Kidney epithelial cell (primary cell): ENCODE measurements around the gene ECPAS. TPM values are rescaled to one million over a fixed set of nuclear protein-coding genes. Genes with fewer than 3 reads are reported as not detected.
"Not testable (repeated sequence)": the region's sequence is repeated elsewhere in the genome, so short reads cannot be mapped to it uniquely, and the experiment has no call there.

Experiments used
- DNase-seq: peaks from one replicate; pipeline ENCODE4 v3.0.0-alpha.2; 2010; ENCODE audit warnings: low read depth
- H3K27me3 ChIP-seq: 2 replicates; pipeline ENCODE4 v1.6.0; 2011; ENCODE audit warnings: low read length; ENCODE audit not compliant: control insufficient read depth, insufficient read depth
- H3K36me3 ChIP-seq: 2 replicates; pipeline ENCODE4 v1.5.1; 2011; ENCODE audit warnings: low read length; ENCODE audit not compliant: control insufficient read depth, insufficient read depth
- H3K4me3 ChIP-seq: 2 replicates; pipeline ENCODE4 v1.5.1; 2011; ENCODE audit warnings: low read depth, mild to moderate bottlenecking, control low read depth, low read length
- total RNA-seq: library from RNA; depleted of rRNA; stranded (reverse); fragments of >200 nt; gene quantifications from 2 replicates; pipeline ENCODE4 v1.2.3, GENCODE V29; 2015
- TF ChIP-seq, protein P1 (sequence below): IDR thresholded peaks from 2 replicates; pipeline ENCODE4 v1.5.1; 2011; ENCODE audit warnings: mild to moderate bottlenecking, moderate library complexity, low read length, control low read depth, inconsistent platforms; ENCODE audit not compliant: insufficient read depth, poor library complexity, severe bottlenecking

ECPAS gene
- total RNA-seq, 1 donor from 2014 or later = 67.0 TPM

DNA sequence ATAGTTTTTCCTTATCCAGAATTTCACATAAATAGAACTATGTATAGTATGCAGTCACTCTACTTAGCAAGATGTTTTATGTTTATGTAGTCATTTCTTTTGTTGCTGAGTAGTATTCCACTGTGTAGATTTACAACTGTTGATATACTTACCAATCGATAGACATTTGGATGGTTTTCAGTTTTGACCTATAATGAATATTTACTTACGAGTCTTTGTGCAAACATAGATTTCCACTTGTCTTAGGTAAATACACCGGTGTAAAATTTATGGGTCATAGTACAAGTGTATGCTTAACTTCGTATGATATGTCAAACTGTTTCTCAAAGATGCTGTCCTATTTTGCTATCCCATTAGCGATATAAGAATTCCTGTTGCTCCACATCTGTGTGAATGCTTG lies 134.4 kb downstream of the ECPAS start:
- no peak overlapping the region for H3K4me3 ChIP-seq
- no peaks in the 10 kb centered on the region for H3K27me3 ChIP-seq
- TF ChIP-seq, protein P1, sequence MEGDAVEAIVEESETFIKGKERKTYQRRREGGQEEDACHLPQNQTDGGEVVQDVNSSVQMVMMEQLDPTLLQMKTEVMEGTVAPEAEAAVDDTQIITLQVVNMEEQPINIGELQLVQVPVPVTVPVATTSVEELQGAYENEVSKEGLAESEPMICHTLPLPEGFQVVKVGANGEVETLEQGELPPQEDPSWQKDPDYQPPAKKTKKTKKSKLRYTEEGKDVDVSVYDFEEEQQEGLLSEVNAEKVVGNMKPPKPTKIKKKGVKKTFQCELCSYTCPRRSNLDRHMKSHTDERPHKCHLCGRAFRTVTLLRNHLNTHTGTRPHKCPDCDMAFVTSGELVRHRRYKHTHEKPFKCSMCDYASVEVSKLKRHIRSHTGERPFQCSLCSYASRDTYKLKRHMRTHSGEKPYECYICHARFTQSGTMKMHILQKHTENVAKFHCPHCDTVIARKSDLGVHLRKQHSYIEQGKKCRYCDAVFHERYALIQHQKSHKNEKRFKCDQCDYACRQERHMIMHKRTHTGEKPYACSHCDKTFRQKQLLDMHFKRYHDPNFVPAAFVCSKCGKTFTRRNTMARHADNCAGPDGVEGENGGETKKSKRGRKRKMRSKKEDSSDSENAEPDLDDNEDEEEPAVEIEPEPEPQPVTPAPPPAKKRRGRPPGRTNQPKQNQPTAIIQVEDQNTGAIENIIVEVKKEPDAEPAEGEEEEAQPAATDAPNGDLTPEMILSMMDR = no peak
- H3K36me3 ChIP-seq = no peaks in the 10 kb centered on the region
- DNase-seq = no peak

DNA sequence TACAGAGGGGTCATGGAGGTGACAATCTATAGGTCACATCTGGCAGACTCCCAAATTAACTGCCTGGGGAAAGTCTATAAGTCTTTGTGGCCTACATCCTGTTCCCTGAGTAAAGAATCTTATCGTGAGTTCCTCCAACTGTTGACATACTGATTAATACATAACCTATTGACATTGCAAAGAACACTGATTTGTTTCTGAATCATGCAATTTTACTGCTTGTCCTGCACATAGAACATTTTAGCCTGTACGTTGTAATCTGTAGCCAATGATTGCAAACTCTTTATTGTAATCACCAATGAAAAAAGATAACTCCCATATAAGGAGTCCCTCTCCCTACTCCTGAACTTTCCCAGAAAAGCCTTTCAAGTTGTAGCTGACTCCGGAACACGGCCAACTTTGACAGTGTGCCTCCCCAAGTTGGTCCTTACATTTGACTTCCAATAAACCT lies 135.3 kb downstream of the ECPAS start:
- peak; percentile 44 for DNase-seq
- no peak overlapping the region for H3K4me3 ChIP-seq
- no peaks in the 10 kb centered on the region for H3K27me3 ChIP-seq

DNA sequence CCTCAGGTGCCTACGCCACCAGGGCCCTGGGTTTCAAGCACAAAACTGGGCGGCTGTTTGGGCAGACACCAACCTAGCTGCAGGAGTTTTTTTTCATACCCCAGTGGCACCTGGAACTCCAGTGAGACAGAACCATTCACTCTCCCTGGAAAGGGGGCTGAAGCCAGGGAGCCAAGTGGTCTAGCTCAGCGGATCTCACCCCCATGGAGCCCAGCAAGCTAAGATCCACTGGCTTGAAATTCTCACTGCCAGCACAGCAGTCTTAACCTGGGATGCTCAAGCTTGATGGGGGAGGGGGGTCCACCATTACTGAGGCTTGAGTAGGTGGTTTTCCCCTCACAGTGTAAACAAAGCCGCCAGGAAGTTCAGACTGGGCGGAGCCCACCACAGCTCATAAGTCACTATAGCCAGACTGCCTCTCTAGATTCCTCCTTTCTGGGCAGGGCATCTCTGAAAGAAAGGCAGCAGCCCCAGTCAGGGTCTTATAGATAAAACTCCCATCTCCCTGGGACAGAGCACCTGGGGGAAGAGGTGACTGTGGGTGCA lies 149.8 kb downstream of the ECPAS start:
- not testable (repeated sequence) for H3K27me3 ChIP-seq, H3K36me3 ChIP-seq, DNase-seq, H3K4me3 ChIP-seq

More for the DNA sequence above, 135.3 kb downstream of the ECPAS start:
- no peaks in the 10 kb centered on the region for H3K36me3 ChIP-seq
- TF ChIP-seq, protein P1 = no peak

DNA sequence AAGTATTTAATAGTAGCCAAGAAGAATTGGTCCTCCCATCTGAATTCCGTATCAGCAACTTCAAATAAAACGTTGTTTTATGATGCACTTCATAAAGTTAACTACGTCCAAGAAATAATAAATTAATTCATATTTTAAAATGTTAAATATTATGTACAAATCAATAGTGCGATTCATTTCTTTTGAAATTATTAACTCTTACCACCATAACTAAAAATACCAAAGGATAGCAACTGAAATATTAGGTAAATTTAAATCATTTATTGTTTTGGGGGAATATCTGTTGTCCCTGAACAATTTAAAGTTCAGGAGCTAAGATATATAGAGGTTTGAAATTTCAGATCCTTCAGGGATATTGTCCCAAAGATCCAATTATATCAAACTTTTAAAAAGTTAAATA lies 154.1 kb downstream of the ECPAS start, which contains the start of gene OR2K2:
TSS of gene OR2K2 (minus strand) at position 101 of the 400 bp plus-strand sequence. CDS start 1,791 bp downstream, outside the sequence.
- Histone ChIP-seq H3K4me3 (no peak within 1 kb of the TSS), H3K27me3 (peaks cover 2% of the 10 kb centered on the region), H3K36me3 (no peaks in the 10 kb centered on the region)
- DNase-seq = no peak
- TF ChIP-seq, protein P1 = no peak

DNA sequence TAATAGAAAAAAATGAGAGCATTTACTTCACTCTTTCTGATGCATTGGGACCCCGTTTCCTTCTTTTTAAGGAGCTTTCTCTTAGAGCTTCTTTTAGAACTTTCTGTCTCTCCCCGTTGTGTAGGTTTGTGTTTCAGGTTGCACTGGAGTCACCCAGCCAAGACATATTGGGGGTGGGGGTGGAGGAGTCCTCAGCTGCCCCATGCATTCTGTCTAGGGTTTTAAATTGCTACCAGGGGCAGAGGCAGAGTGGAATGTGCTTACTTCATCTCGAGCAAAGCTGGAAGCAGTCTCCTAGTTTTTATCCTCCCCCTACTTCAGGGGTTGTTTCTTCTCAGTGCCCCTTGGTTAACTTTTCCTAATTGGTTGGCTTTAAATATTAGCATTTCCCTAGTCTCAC lies 163.6 kb downstream of the ECPAS start:
- H3K4me3 ChIP-seq = no peak overlapping the region
- no peaks in the 10 kb centered on the region for H3K27me3 ChIP-seq
- DNase-seq = no peak
- H3K36me3 ChIP-seq = no peaks in the 10 kb centered on the region
- TF ChIP-seq, protein P1 = no peak

DNA sequence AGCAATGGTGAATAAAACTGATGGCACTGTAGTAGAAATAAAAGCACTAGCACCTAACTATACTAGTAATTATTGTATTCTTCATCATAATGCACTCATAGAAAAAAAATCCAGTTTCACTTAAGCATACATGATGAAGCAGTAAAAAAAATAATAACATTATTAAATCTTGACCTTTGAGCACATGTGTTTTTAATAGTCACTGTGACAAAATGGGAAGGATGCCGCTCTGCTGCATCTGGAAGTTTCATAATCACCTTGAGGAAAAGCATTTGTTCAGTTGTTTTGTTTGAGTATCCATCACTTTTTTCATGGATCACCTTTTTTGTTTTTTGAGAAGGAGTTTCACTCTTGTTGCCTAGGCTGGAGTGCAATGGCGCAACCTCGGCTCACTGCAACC lies 167.4 kb downstream of the ECPAS start:
- TF ChIP-seq, protein P1 = no peak
- Histone ChIP-seq H3K36me3 (no peaks in the 10 kb centered on the region), H3K4me3 (no peak overlapping the region), H3K27me3 (no peaks in the 10 kb centered on the region)
- DNase-seq = no peak

Other genes with a start within 250 kb of the ECPAS start
- gene OR2K2, start 154.2 kb downstream of the ECPAS start, total RNA-seq = 0.08 TPM in 1 of 2 replicates, not detected in the other
- gene ZNF483, start 40.8 kb upstream of the ECPAS start, total RNA-seq = 4.2 and 5.2 TPM in 2 replicates
- gene PTGR1, start 115.3 kb upstream of the ECPAS start, total RNA-seq = 52.2 and 59.9 TPM in 2 replicates
- 5.7 and 8.1 TPM in 2 replicates for gene DNAJC25, start 147.0 kb upstream of the ECPAS start, total RNA-seq
- gene GNG10, start 177.2 kb upstream of the ECPAS start, total RNA-seq = 69.3 and 88.4 TPM in 2 replicates